Smooth muscle cell (in vitro differentiated cells): ENCODE data around the gene KCNH2. TPM values are rescaled to one million over a fixed set of nuclear protein-coding genes. Genes with fewer than 3 reads are reported as not detected.

ENCODE experiments used
- DNase-seq: peaks from one replicate; lab custom pipeline; 2025; ENCODE audit not compliant: unreplicated experiment; lab: John Stamatoyannopoulos, UW
- H2AFZ ChIP-seq: fragments of 200-600 bp; sonication (generic); 2 replicates; pipeline ENCODE4 v1.6.0; 2016; ENCODE audit warnings: antibody characterized with exemption, low read depth, mild to moderate bottlenecking
- H3F3A ChIP-seq: fragments of 200-600 bp; sonication (generic); 2 replicates; pipeline ENCODE4 v1.6.0; 2017; ENCODE audit warnings: antibody characterized with exemption, low read depth
- H3K27ac ChIP-seq: fragments of 200-600 bp; sonication (generic); 2 replicates; pipeline ENCODE4 v1.5.1; 2016; ENCODE audit warnings: low read depth, mild to moderate bottlenecking
- H3K27me3 ChIP-seq: fragments of 200-600 bp; sonication (generic); 2 replicates; pipeline ENCODE4 v1.6.1; 2016; ENCODE audit warnings: low read depth, mild to moderate bottlenecking
- H3K36me3 ChIP-seq: fragments of 200-600 bp; sonication (generic); 2 replicates; pipeline ENCODE4 v1.5.1; 2016; ENCODE audit warnings: low read depth
- H3K4me1 ChIP-seq: fragments of 200-600 bp; sonication (generic); 2 replicates; pipeline ENCODE4 v1.5.1; 2016; ENCODE audit warnings: low read depth
- H3K4me2 ChIP-seq: fragments of 200-600 bp; sonication (generic); 2 replicates; pipeline ENCODE4 v1.6.0; 2016; ENCODE audit warnings: mild to moderate bottlenecking
- H3K4me3 ChIP-seq: fragments of 200-600 bp; sonication (generic); 2 replicates; pipeline ENCODE4 v1.5.1; 2016; ENCODE audit warnings: mild to moderate bottlenecking
- H3K79me2 ChIP-seq: fragments of 200-600 bp; sonication (generic); 2 replicates; pipeline ENCODE4 v1.6.0; 2016; ENCODE audit warnings: low read depth, mild to moderate bottlenecking
- H3K9ac ChIP-seq: fragments of 200-600 bp; sonication (generic); 2 replicates; pipeline ENCODE4 v1.6.0; 2016; ENCODE audit warnings: low read depth
- H3K9me3 ChIP-seq: fragments of 200-600 bp; sonication (generic); replicated peaks from 2 replicates; pipeline ENCODE4 v1.5.1; 2016; ENCODE audit warnings: low read depth
- H4K20me1 ChIP-seq: fragments of 200-600 bp; sonication (generic); 2 replicates; pipeline ENCODE4 v1.6.0; 2016; ENCODE audit warnings: low read depth
- CTCF ChIP-seq: fragments of 200-600 bp; sonication (generic); IDR thresholded peaks from 2 replicates; pipeline ENCODE4 v1.5.1; 2017; ENCODE audit warnings: borderline replicate concordance, mild to moderate bottlenecking, antibody characterized with exemption; ENCODE audit not compliant: insufficient read depth, poor library complexity, severe bottlenecking
- WGBS: methylation state at CpG from one replicate; pipeline ENCODE4 v1.1.7; 2016; ENCODE audit warnings: low lambda C conversion rate; 5-methylcytosine and 5-hydroxymethylcytosine counted together
- polyA plus RNA-seq: library from polyadenylated mRNA; unstranded; fragments of >200 nt; fragmentation: Nextera tagmentation; extraction: Ambion mirVana; gene quantifications from 2 replicates; pipeline ENCODE4 v1.2.1, GENCODE V29; 2016
- total RNA-seq: library from RNA; depleted of rRNA; stranded (reverse); fragments of >200 nt; gene quantifications from 2 replicates; pipeline ENCODE4 v1.2.3, GENCODE V29; 2014

The KCNH2 gene
- total and polyA plus RNA-seq, 2 experiments from 2014 or later, result 12.9 to 37.7 TPM

- no peak for TF ChIP-seq CTCF
- no peaks in the 10 kb centered on the region for H4K20me1 ChIP-seq
- H3K9ac ChIP-seq, result no peak overlapping the region
- DNase-seq, result no peak
- H3K27ac ChIP-seq, result no peak overlapping the region
- no peaks in the 10 kb centered on the region for H3K36me3 ChIP-seq
- H3K79me2 ChIP-seq, result no peaks in the 10 kb centered on the region
- no peak overlapping the region for H2AFZ ChIP-seq
- peaks cover 6% of the 10 kb centered on the region for H3K4me1 ChIP-seq
- H3F3A ChIP-seq, result no peaks in the 10 kb centered on the region
- no peak overlapping the region for H3K4me2 ChIP-seq
- H3K4me3 ChIP-seq, result no peak overlapping the region
- no peaks in the 10 kb centered on the region for H3K9me3 ChIP-seq
- no peaks in the 10 kb centered on the region for H3K27me3 ChIP-seq
- 74% methylated on average over 25 of the region's 31 CpGs for WGBS
Measured at GRCh38 chr7:150996376-150997074, 18.4 kb upstream of the KCNH2 start.

GRCh38 chr7:150994838-150995510, 16.9 kb upstream of the KCNH2 start:
- H4K20me1 ChIP-seq, result no peaks in the 10 kb centered on the region
- no peaks in the 10 kb centered on the region for H3K9me3 ChIP-seq
- no peak for DNase-seq
- H3K4me2 ChIP-seq, result no peak overlapping the region
- no peaks in the 10 kb centered on the region for H3K36me3 ChIP-seq
- no peak overlapping the region for H3K9ac ChIP-seq
- no peaks in the 10 kb centered on the region for H3F3A ChIP-seq
- H3K27ac ChIP-seq, result no peak overlapping the region
- no peak overlapping the region for H3K4me3 ChIP-seq
- H3K4me1 ChIP-seq, result peaks cover 6% of the 10 kb centered on the region
- 88% methylated on average over 15 of the region's 19 CpGs for WGBS
- H3K27me3 ChIP-seq, result no peaks in the 10 kb centered on the region
- TF ChIP-seq CTCF, result no peak
- H2AFZ ChIP-seq, result no peak overlapping the region
- H3K79me2 ChIP-seq, result no peaks in the 10 kb centered on the region

DNA sequence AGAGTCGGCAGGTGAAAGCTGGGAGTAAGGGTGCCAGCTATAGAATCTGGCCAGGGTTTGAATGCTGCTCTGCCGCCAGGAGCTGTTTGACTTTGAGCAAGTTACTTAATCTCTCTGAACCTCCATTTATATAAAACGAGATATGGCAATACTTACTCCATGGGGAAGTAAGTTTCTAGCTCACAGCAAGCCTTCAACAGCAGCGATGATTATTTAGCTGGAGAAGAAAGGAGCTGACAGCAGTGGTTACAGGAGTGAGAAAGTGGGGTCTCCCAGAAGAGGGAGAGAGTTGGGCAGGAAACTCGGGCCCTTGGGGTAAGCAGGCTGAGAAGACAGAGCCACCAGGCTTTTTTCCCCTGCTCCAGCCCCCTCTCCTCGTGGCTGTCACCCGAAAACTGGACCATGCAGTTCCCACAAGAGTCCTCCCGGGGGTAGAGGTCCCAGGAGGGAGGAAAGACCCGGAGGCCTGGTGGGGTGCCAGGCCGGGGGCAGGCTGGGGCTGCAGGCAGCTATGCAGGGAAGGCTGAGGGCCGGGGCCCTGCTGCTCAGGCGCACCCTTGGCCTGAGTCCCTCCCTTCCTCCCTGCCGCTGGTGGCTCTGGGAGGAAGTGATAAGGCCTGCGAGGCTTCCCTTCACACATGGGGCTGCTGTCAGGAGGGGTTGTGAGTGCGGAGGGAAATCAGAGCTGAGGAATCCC, 16.2 kb upstream of the KCNH2 start:
- no peak overlapping the region for H3K4me3 ChIP-seq
- no peak for DNase-seq
- no peaks in the 10 kb centered on the region for H3K27me3 ChIP-seq
- TF ChIP-seq CTCF, result no peak
- H3K79me2 ChIP-seq, result no peaks in the 10 kb centered on the region
- no peaks in the 10 kb centered on the region for H3K9me3 ChIP-seq
- H4K20me1 ChIP-seq, result no peaks in the 10 kb centered on the region
- peaks cover 6% of the 10 kb centered on the region for H3K4me1 ChIP-seq
- peaks cover 2% of the 10 kb centered on the region for H3F3A ChIP-seq
- peak overlapping the region; percentile 72 for H2AFZ ChIP-seq
- no peak overlapping the region for H3K9ac ChIP-seq
- 56% methylated on average over 15 of the region's 15 CpGs for WGBS
- H3K4me2 ChIP-seq, result no peak overlapping the region
- no peak overlapping the region for H3K27ac ChIP-seq
- no peaks in the 10 kb centered on the region for H3K36me3 ChIP-seq
